Dendritic cell treated with granulocyte-macrophage colony-stimulating factor and Interleukin-4, amounts not matched to agents 40 ng/mL and 50 ng/mL, for 4 days (primary cell): Measurements from ENCODE around the gene CIAO3.
"Not testable (repeated sequence)": the region's sequence is repeated elsewhere in the genome, so short reads cannot be mapped to it uniquely, and the experiment has no call there.

Source experiments
- H3K27ac Mint-ChIP-seq: one replicate; pipeline ENCODE4 v1.8.0; 2022; ENCODE audit warnings: mild to moderate bottlenecking, mixed read lengths
- H3K27me3 Mint-ChIP-seq: one replicate; pipeline ENCODE4 v1.8.0; 2022; ENCODE audit warnings: mild to moderate bottlenecking, mixed read lengths
- H3K36me3 Mint-ChIP-seq: one replicate; pipeline ENCODE4 v1.8.0; 2022; ENCODE audit warnings: low read depth, mixed read lengths
- H3K4me1 Mint-ChIP-seq: one replicate; pipeline ENCODE4 v1.8.0; 2022; ENCODE audit warnings: low read depth, mixed read lengths
- H3K4me3 Mint-ChIP-seq: one replicate; pipeline ENCODE4 v1.8.0; 2022; ENCODE audit warnings: mild to moderate bottlenecking, moderate library complexity, mixed read lengths
- H3K9me3 Mint-ChIP-seq: one replicate; pipeline ENCODE4 v1.8.0; 2022; ENCODE audit warnings: mixed read lengths
- intact Hi-C: fragments of 100-400 bp; cut with micrococcal nuclease; formaldehyde crosslinking; loops from one replicate; pipeline ENCODE4 v1.15.0; 2022

CIAO3 gene

GRCh38 chr16:712740-713250 is 28.0 kb downstream of the CIAO3 start:
- H3K27me3 Mint-ChIP-seq, result peaks cover 83% of the 10 kb centered on the region
- not testable (repeated sequence) for H3K27ac Mint-ChIP-seq

GRCh38 chr16:711548-712320 is 29.1 kb downstream of the CIAO3 start:
- Mint-ChIP-seq H3K4me3 (no peak overlapping the region), H3K27me3 (peaks cover 82% of the 10 kb centered on the region), H3K9me3 (no peaks in the 10 kb centered on the region), H3K36me3 (no peaks in the 10 kb centered on the region), H3K27ac (no peak overlapping the region), H3K4me1 (peaks cover 25% of the 10 kb centered on the region)
- intact Hi-C loops, result loop anchor here (1.0 kb wide), 2 partner anchors 29 to 74 kb away; partner anchors contain the start of gene CIAO3

More at GRCh38 chr16:712740-713250, 28.0 kb downstream of the CIAO3 start:
- H3K36me3 Mint-ChIP-seq, H3K4me3 Mint-ChIP-seq, H3K9me3 Mint-ChIP-seq, intact Hi-C loops: not testable (repeated sequence)
- peaks cover 25% of the 10 kb centered on the region for H3K4me1 Mint-ChIP-seq

DNA sequence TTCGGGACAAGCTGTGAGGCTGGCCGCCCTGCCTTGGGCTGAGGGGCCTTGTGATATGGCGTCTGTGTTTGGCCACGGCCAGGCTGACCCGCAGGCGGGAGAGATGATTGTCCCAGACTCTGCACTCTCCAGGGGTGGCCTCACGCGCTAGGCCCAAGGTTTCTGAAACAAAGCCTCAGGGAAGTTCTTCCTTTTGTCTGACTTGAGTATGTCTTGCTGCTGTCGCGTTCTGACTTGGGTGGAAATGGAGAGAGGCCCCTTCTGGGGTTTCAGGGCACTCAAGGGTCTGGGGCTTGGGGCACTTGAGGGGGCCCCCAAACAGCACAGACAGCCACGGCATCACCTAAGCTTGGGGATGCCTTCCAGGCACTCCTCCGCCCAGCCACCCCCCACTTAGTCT is 29.7 kb downstream of the CIAO3 start:
- H3K36me3 Mint-ChIP-seq, result no peaks in the 10 kb centered on the region
- H3K27ac Mint-ChIP-seq, result no peak overlapping the region
- intact Hi-C loops, result loop anchor here (1.0 kb wide), 2 partner anchors 29 to 74 kb away; partner anchors contain the start of gene CIAO3
- no peak overlapping the region for H3K4me3 Mint-ChIP-seq
- no peaks in the 10 kb centered on the region for H3K9me3 Mint-ChIP-seq
- peaks cover 19% of the 10 kb centered on the region for H3K4me1 Mint-ChIP-seq
- peaks cover 82% of the 10 kb centered on the region for H3K27me3 Mint-ChIP-seq

DNA sequence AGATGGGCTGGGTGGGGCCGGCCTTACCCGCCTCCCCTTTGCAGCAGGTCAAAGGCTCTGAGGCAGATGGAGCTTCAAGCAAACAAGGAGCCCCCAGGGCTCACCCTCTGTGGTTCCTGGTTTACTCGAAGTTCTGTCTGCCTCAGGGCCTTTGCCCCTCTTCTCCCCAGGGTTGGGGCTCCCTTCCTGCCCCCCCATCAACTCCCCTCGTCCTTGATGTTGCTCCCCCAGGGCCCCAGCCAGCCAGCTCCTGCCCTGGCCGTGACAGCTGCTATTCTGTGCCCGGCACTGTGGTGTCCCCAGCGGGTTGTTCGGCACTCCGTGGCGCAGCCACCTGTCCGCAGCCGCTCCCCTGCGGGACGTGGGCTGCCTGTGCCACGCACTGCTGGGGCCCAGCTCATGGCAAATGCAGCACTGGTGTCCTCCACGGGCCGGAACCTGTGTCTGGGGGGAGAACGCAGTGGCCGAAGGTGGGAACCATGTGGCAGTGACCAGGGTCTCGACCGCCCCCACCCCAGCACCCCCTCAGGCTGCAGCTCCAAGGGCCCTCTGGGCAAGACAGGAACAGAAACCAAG is 30.2 kb downstream of the CIAO3 start:
- Mint-ChIP-seq H3K36me3 (no peaks in the 10 kb centered on the region), H3K4me3 (no peak overlapping the region), H3K27ac (no peak overlapping the region), H3K9me3 (no peaks in the 10 kb centered on the region), H3K4me1 (peaks cover 14% of the 10 kb centered on the region), H3K27me3 (peaks cover 80% of the 10 kb centered on the region)
- intact Hi-C loops, result loop anchor here (1.0 kb wide), 2 partner anchors 30 to 75 kb away; partner anchors contain the start of gene CIAO3

GRCh38 chr16:709566-710499 is 31.0 kb downstream of the CIAO3 start:
- no peaks in the 10 kb centered on the region for H3K9me3 Mint-ChIP-seq
- no peaks in the 10 kb centered on the region for H3K36me3 Mint-ChIP-seq
- H3K27me3 Mint-ChIP-seq, result peaks cover 82% of the 10 kb centered on the region
- intact Hi-C loops, result loop anchor here (10.0 kb wide), 1 partner anchor 475 kb away; no protein-coding TSS in a partner anchor
- peaks cover 14% of the 10 kb centered on the region for H3K4me1 Mint-ChIP-seq
- H3K4me3 Mint-ChIP-seq, result no peak overlapping the region
- H3K27ac Mint-ChIP-seq, result no peak overlapping the region

- peaks cover 83% of the 10 kb centered on the region for H3K27me3 Mint-ChIP-seq
Measured at GRCh38 chr16:708959-709358, 31.8 kb downstream of the CIAO3 start.

GRCh38 chr16:708019-708418 is 32.8 kb downstream of the CIAO3 start:
- no peaks in the 10 kb centered on the region for H3K36me3 Mint-ChIP-seq
- intact Hi-C loops, result loop anchor here (10.0 kb wide), 1 partner anchor 477 kb away; no protein-coding TSS in a partner anchor
- H3K9me3 Mint-ChIP-seq, result no peaks in the 10 kb centered on the region
- peaks cover 4% of the 10 kb centered on the region for H3K4me1 Mint-ChIP-seq
- no peak overlapping the region for H3K27ac Mint-ChIP-seq
- no peak overlapping the region for H3K4me3 Mint-ChIP-seq
- peaks cover 85% of the 10 kb centered on the region for H3K27me3 Mint-ChIP-seq

More at GRCh38 chr16:708959-709358, 31.8 kb downstream of the CIAO3 start:
- no peak overlapping the region for H3K27ac Mint-ChIP-seq
- H3K4me1 Mint-ChIP-seq, result peaks cover 6% of the 10 kb centered on the region
- no peak overlapping the region for H3K4me3 Mint-ChIP-seq
- no peaks in the 10 kb centered on the region for H3K9me3 Mint-ChIP-seq
- H3K36me3 Mint-ChIP-seq, result no peaks in the 10 kb centered on the region
- intact Hi-C loops, result loop anchor here (10.0 kb wide), 1 partner anchor 476 kb away; no protein-coding TSS in a partner anchor

DNA sequence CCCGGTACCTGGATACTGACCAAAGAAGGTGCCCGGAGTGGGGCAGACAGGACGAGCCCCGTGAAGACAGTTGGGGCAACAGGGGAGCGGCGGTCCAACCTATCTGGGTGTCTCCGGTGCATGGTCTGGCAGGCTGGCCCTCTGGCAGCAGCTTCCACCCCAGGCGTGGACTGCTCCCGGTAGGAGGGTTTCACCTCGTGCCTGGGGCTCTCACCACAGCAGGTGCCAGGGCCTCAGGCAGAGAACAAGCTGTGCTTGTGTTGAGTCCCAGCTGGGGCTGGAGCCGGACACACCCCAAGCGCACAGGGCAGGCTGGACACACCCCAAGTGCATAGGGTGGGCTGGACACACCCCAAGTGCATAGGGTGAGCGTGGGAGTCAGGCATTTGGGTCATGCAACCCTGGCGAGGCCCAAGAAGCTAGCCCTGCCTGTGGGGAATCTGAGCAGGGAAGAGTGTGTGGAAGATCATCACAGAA is 33.7 kb downstream of the CIAO3 start:
- Mint-ChIP-seq H3K27me3 (peaks cover 87% of the 10 kb centered on the region), H3K27ac (no peak overlapping the region), H3K9me3 (no peaks in the 10 kb centered on the region), H3K4me3 (no peak overlapping the region), H3K4me1 (no peaks in the 10 kb centered on the region), H3K36me3 (no peaks in the 10 kb centered on the region)
- intact Hi-C loops, result loop anchor here (10.0 kb wide), 1 partner anchor 478 kb away; no protein-coding TSS in a partner anchor

- Mint-ChIP-seq H3K27me3 (peaks cover 90% of the 10 kb centered on the region), H3K4me3 (no peak overlapping the region), H3K27ac (no peak overlapping the region), H3K4me1 (no peaks in the 10 kb centered on the region), H3K36me3 (no peaks in the 10 kb centered on the region), H3K9me3 (no peaks in the 10 kb centered on the region)
- intact Hi-C loops, result loop anchor here (10.0 kb wide), 1 partner anchor 478 kb away; no protein-coding TSS in a partner anchor
Measured at GRCh38 chr16:706189-707061, 34.4 kb downstream of the CIAO3 start.

- Mint-ChIP-seq H3K4me3 (no peak within 1 kb of the TSS), H3K27ac (no peak within 1 kb of the TSS), H3K9me3 (no peaks in the 10 kb centered on the region), H3K36me3 (no peaks in the 10 kb centered on the region), H3K4me1 (no peaks in the 10 kb centered on the region), H3K27me3 (peaks cover 90% of the 10 kb centered on the region)
- intact Hi-C loops, result loop anchor here (10.0 kb wide), 1 partner anchor 479 kb away; no protein-coding TSS in a partner anchor
Measured at GRCh38 chr16:705431-706188, 35.2 kb downstream of the CIAO3 start, which contains the start of gene FBXL16. Gene FBXL16, minus strand, starts transcription at chr16:705801. Its CDS starts 8,396 bp downstream, at chr16:697405.

DNA sequence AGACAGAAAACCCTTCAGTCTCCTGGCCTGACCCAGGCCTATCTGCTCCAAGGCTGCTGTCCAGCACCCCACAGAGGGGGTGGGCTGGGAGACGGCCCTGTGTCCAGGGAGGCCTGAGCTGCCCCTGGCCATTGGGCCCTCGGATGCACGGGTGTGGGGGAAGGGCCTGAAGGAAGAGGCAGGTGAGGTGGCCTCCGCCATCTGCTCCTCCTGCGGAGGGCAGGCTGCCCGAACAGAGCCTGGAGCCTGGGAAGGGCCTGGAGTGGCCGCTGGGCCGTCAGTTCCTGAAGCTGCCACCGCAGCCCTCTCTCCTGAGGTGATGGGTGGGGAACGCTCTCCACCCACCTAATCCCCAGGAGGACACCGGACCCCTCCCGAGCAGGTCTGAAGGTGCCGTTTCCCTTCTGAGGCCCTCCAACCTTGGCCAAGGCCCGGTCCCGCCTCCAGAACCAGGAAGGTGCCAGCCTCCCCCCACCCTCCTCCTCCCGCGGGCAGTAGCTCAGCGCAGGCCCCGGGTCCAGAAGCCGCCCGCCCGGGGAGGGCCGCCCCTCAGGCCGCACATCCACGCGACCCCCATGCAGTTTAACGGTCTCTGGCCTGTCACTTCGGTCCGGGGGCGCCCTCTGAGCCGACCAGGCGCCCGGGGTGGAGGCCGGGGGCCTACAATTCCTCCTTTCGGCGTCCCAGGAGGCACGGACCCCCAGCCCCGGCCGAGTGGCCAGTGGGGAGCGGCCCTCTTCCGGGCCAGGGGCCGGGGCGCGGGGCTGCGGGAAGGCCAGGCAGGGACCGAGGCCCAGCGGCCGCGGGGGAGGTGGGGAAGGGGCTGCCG is 36.0 kb downstream of the CIAO3 start:
- Mint-ChIP-seq H3K27me3 (peaks cover 89% of the 10 kb centered on the region), H3K4me3 (no peak overlapping the region), H3K36me3 (no peaks in the 10 kb centered on the region), H3K9me3 (no peaks in the 10 kb centered on the region), H3K27ac (no peak overlapping the region), H3K4me1 (no peaks in the 10 kb centered on the region)
- intact Hi-C loops, result loop anchor here (10.0 kb wide), 1 partner anchor 480 kb away; no protein-coding TSS in a partner anchor
